Panc1 (cell line): ENCODE measurements around the gene PCDHGA1. TPM values are rescaled to one million over a fixed set of nuclear protein-coding genes. Genes with fewer than 3 reads are reported as not detected.

Source experiments
- ATAC-seq: fragments of 200-7000 bp; cut with Tn5 transposase; 2 replicates; pipeline ENCODE4 v1.9.1; 2020; ENCODE audit warnings: mild to moderate bottlenecking, moderate library complexity
- BruUV-seq: library from RNA; stranded (reverse); fragments of 400-500 nt; replicated peaks from 2 replicates; lab custom pipeline; 2021; lab: Mats Ljungman, UMichigan
- CTCF ChIA-PET: fragments of 300-600 bp; sonication (Branson Sonifier 250); formaldehyde crosslinking; loops from one replicate; lab custom pipeline; 2022; ENCODE audit warnings: antibody characterized with exemption; lab: Charles Lee
- POLR2A ChIA-PET: fragments of 300-600 bp; sonication (Branson Sonifier 250); formaldehyde crosslinking; loops from one replicate; lab custom pipeline; 2022; ENCODE audit warnings: antibody characterized with exemption; lab: Charles Lee
- DNase-seq: peaks from one replicate; pipeline ENCODE4 v3.0.0-alpha.2; 2010; ENCODE audit warnings: low read depth, low spot score
- H3K27ac ChIP-seq: 2 replicates; pipeline ENCODE4 v1.5.1; 2011; ENCODE audit warnings: mild to moderate bottlenecking, low read length, inconsistent platforms
- H3K27me3 ChIP-seq: fragments of 200-500 bp; sonication (Bioruptor generic); 2 replicates; pipeline ENCODE4 v1.6.0; 2014; ENCODE audit warnings: low read length, inconsistent platforms; ENCODE audit not compliant: control insufficient read depth, insufficient read depth
- H3K36me3 ChIP-seq: fragments of 200-500 bp; sonication (Bioruptor generic); 2 replicates; pipeline ENCODE4 v1.5.1; 2014; ENCODE audit warnings: inconsistent platforms, mild to moderate bottlenecking, low read length, moderate library complexity; ENCODE audit not compliant: control insufficient read depth, insufficient read depth
- H3K4me1 ChIP-seq: 2 replicates; pipeline ENCODE4 v1.5.1; 2011; ENCODE audit warnings: inconsistent platforms, mild to moderate bottlenecking, low read length, moderate library complexity; ENCODE audit not compliant: control insufficient read depth, insufficient read depth
- H3K4me3 ChIP-seq, 2 experiments: 2 replicates each; pipeline ENCODE4 v1.5.1; 2011 to 2012; ENCODE audit warnings: low read depth in 2 of 2, low read length in 2 of 2, mild to moderate bottlenecking in 2 of 2, inconsistent platforms in 1 of 2, moderate library complexity in 1 of 2
- H3K9me3 ChIP-seq: fragments of 200-500 bp; sonication (Bioruptor generic); 2 replicates; pipeline ENCODE4 v1.5.1; 2014; ENCODE audit warnings: low read depth, mild to moderate bottlenecking, inconsistent platforms, low read length, moderate library complexity; ENCODE audit not compliant: control insufficient read depth, insufficient read depth
- POLR2AphosphoS5 ChIP-seq: IDR thresholded peaks from 2 replicates; pipeline ENCODE4 v1.6.1; 2012; ENCODE audit warnings: mild to moderate bottlenecking, low read depth, low read length, moderate library complexity
- SIN3A ChIP-seq: IDR thresholded peaks from 2 replicates; pipeline ENCODE4 v1.6.1; 2012; ENCODE audit warnings: low read depth, mild to moderate bottlenecking, low read length, moderate library complexity, borderline replicate concordance; ENCODE audit not compliant: insufficient read depth
- TCF7L2 ChIP-seq: IDR thresholded peaks from 2 replicates; pipeline ENCODE4 v1.6.1; 2011; ENCODE audit warnings: mild to moderate bottlenecking, low read depth, low read length, inconsistent platforms
- in situ Hi-C: cut with HindIII; loops from 2 replicates; pipeline ENCODE4 v1.10.0; 2016; ENCODE audit warnings: low sequenced_read_pairs, low pct_unique_long_range_greater_than_20kb
- intact Hi-C: fragments of 100-400 bp; cut with micrococcal nuclease; formaldehyde crosslinking; loops from one replicate; pipeline ENCODE4 v1.10.0; 2022; ENCODE audit not compliant: unreplicated experiment
- total RNA-seq: library from RNA; stranded (reverse); gene quantifications from one replicate; pipeline ENCODE4 v1.2.1, GENCODE V29; 2021; ENCODE audit not compliant: unreplicated experiment
- TF ChIP-seq, protein P1 (sequence below): fragments of 450-650 bp; IDR thresholded peaks from 2 replicates; pipeline ENCODE4 v1.5.1; 2017; ENCODE audit warnings: mild to moderate bottlenecking
- TF ChIP-seq, protein P2 (sequence below), 2 experiments: IDR thresholded peaks; 2 replicates each; pipeline ENCODE4 v1.6.1; 2011 to 2012; ENCODE audit warnings: low read depth in 2 of 2, control low read depth in 1 of 2, low read length in 1 of 2, mild to moderate bottlenecking in 1 of 2, moderate library complexity in 1 of 2; ENCODE audit not compliant: insufficient read depth in 1 of 2

Gene PCDHGA1
- total RNA-seq, 1 experiment from 2014 or later = 0.92 TPM

DNA sequence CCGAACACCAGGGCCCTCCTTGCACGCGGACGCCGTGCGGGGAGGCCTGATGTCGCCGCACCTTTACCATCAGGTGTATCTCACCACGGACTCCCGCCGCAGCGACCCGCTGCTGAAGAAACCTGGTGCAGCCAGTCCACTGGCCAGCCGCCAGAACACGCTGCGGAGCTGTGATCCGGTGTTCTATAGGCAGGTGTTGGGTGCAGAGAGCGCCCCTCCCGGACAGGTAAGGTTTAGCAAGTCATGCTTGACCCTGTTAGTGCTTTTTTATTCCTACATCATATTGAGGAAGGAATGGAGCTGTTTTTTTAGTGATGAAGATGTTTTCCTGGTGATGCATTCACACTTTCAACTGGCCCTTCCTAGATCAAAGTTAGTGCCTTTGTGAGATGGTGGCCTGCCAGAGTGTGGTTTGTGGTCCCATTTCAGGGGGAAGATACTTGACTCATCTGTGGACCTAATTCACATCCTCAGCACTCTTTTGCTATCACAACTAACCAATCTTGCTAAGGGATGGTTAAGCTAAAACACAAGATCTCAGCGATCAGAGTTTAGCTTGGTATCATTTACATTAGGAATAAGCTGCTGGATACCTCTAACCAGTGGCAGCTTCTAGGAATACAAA lies 148.1 kb downstream of the PCDHGA1 start:
- ATAC-seq (no peak), DNase-seq (no peak)
- CTCF ChIA-PET = no interaction called here
- intact Hi-C loops (no loop called here), in situ Hi-C loops (no loop called here)
- Histone ChIP-seq H3K27ac (no peak overlapping the region), H3K4me1 (peaks cover 12% of the 10 kb centered on the region), H3K36me3 (no peaks in the 10 kb centered on the region), H3K27me3 (no peaks in the 10 kb centered on the region), H3K9me3 (no peaks in the 10 kb centered on the region), H3K4me3 (peak overlapping the region in 1 of 2 experiments; percentile 8; a peak in 1 of 4 replicates)
- TF ChIP-seq, protein P1, sequence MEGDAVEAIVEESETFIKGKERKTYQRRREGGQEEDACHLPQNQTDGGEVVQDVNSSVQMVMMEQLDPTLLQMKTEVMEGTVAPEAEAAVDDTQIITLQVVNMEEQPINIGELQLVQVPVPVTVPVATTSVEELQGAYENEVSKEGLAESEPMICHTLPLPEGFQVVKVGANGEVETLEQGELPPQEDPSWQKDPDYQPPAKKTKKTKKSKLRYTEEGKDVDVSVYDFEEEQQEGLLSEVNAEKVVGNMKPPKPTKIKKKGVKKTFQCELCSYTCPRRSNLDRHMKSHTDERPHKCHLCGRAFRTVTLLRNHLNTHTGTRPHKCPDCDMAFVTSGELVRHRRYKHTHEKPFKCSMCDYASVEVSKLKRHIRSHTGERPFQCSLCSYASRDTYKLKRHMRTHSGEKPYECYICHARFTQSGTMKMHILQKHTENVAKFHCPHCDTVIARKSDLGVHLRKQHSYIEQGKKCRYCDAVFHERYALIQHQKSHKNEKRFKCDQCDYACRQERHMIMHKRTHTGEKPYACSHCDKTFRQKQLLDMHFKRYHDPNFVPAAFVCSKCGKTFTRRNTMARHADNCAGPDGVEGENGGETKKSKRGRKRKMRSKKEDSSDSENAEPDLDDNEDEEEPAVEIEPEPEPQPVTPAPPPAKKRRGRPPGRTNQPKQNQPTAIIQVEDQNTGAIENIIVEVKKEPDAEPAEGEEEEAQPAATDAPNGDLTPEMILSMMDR = no peak
- TF ChIP-seq, protein P2, sequence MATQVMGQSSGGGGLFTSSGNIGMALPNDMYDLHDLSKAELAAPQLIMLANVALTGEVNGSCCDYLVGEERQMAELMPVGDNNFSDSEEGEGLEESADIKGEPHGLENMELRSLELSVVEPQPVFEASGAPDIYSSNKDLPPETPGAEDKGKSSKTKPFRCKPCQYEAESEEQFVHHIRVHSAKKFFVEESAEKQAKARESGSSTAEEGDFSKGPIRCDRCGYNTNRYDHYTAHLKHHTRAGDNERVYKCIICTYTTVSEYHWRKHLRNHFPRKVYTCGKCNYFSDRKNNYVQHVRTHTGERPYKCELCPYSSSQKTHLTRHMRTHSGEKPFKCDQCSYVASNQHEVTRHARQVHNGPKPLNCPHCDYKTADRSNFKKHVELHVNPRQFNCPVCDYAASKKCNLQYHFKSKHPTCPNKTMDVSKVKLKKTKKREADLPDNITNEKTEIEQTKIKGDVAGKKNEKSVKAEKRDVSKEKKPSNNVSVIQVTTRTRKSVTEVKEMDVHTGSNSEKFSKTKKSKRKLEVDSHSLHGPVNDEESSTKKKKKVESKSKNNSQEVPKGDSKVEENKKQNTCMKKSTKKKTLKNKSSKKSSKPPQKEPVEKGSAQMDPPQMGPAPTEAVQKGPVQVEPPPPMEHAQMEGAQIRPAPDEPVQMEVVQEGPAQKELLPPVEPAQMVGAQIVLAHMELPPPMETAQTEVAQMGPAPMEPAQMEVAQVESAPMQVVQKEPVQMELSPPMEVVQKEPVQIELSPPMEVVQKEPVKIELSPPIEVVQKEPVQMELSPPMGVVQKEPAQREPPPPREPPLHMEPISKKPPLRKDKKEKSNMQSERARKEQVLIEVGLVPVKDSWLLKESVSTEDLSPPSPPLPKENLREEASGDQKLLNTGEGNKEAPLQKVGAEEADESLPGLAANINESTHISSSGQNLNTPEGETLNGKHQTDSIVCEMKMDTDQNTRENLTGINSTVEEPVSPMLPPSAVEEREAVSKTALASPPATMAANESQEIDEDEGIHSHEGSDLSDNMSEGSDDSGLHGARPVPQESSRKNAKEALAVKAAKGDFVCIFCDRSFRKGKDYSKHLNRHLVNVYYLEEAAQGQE (IDR thresholded peaks at IDR 0.05; ENCODE audit: insufficient read depth in 1 of 2, low read depth in 2 of 2, low read length in 1 of 2) = no peak
- TF ChIP-seq POLR2AphosphoS5 (no peak), TCF7L2 (no peak), SIN3A (no peak)
- no TSS peak for BruUV-seq
- POLR2A ChIA-PET = interaction anchor here (0.7 kb wide), 1 partner anchor 11 kb away, joined by 4 read pairs; no protein-coding TSS in a partner anchor

DNA sequence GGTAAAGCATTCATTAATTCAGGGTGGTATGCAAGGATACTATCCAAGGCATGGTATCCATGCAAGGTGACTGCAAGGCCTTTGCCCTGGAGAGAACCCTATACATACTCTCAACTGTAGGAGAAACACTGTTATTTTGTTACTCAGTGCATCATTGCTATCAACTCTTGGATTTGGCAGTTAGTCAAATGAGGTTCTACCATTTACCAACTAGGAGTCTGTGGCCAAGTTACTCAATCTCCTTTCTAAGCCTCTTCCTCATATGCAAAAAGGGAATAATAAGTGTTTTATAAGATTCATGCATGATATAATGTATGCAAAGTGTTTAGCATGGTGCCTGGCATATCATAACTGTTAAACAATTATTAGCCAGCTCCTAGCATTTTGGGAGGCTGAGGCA lies 149.5 kb downstream of the PCDHGA1 start:
- POLR2A ChIA-PET = no interaction called here
- Histone ChIP-seq H3K36me3 (no peaks in the 10 kb centered on the region), H3K27me3 (no peaks in the 10 kb centered on the region), H3K4me3 (no peak overlapping the region), H3K27ac (no peak overlapping the region), H3K4me1 (peaks cover 12% of the 10 kb centered on the region), H3K9me3 (no peaks in the 10 kb centered on the region)
- BruUV-seq = no TSS peak
- DNase-seq = no peak
- TF ChIP-seq POLR2AphosphoS5 (no peak), TCF7L2 (no peak), SIN3A (no peak)
- TF ChIP-seq, protein P2 (IDR thresholded peaks at IDR 0.05; ENCODE audit: insufficient read depth in 1 of 2, low read depth in 2 of 2, low read length in 1 of 2) = no peak
- intact Hi-C loops = loop anchor here (1.0 kb wide), 1 partner anchor 44 kb away; no protein-coding TSS in a partner anchor
- CTCF ChIA-PET = no interaction called here
- in situ Hi-C loops = no loop called here
- ATAC-seq = no peak
